Ureter (tissue), 1 donor: Measurements from ENCODE around the gene POU5F2. TPM values are rescaled to one million over a fixed set of nuclear protein-coding genes. Genes with fewer than 3 reads are reported as not detected.

ENCODE experiments used
- DNase-seq: peaks from one replicate; pipeline ENCODE4 v3.0.0-alpha.2; 2020; ENCODE audit warnings: low spot score
- total RNA-seq: library from RNA; stranded (reverse); gene quantifications from one replicate; pipeline ENCODE4 v1.2.4, GENCODE V29; 2023
- donor health status: DM: yes; HTN: yes; CAD: no.

The POU5F2 gene
- total RNA-seq, 1 donor from 2014 or later: 4.9 TPM

- DNase-seq: no peak
Measured at GRCh38 chr5:93716453-93716852, 24.9 kb downstream of the POU5F2 start.

DNA sequence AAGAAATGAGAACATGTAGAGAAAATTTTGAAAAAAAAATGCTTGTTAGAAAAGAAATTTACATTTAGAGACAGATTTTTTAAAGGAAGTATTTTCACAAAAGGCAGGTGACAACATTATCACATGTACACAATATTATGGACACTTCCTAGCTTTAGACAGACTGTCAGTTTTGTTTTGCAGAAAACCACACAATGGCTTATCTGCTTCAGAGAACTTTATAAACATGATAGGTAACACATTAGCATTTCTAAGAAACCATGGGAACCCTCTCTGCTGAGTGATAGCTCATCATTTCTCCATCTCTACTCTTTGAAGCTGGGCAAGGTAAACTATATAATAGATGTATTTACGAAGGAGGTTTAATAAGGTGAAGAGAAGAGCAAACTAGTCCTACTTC, 25.6 kb downstream of the POU5F2 start:
- DNase-seq: no peak

DNA sequence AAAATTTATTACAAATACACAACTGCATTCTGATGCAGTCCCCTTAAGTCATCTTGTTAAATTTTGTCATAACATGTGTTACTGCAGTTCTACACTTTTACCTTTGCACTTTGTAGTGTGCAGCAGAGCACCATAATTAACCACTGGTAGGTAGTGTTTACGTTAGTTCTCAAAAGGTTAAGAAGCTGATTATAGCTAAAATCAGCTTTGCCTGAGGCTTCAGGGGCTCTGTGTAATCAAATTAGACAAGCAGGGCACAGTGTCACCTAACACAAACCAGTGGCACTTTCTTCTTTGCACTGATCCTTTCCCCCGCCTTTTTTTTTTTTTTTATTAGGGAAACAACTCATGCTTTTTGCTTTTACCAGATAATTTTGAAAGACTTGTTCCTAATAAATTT, 26.1 kb downstream of the POU5F2 start:
- DNase-seq: no peak

DNA sequence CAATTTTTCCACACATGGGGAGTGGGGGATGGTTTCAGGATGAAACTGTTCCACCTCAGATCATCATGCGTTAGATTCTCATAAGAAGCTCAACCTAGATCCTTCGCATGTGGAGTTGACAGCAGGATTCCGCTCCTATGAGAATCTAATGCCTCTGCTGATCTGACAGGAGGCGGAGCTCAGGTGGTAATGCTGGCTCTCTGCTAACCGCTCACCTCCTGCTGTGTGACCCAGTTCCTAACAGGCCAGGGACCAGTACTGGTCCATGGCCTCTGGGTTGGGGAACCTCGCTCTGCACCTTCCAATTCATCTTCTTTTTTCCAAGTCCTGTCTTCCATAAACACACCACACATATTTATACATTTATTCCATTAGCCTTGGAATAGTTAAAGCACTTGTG, 33.0 kb downstream of the POU5F2 start:
- no peak for DNase-seq

GRCh38 chr5:93705896-93706295, 35.5 kb downstream of the POU5F2 start:
- DNase-seq: no peak

- no peak for DNase-seq
Measured at GRCh38 chr5:93704996-93705395, 36.4 kb downstream of the POU5F2 start.

DNA sequence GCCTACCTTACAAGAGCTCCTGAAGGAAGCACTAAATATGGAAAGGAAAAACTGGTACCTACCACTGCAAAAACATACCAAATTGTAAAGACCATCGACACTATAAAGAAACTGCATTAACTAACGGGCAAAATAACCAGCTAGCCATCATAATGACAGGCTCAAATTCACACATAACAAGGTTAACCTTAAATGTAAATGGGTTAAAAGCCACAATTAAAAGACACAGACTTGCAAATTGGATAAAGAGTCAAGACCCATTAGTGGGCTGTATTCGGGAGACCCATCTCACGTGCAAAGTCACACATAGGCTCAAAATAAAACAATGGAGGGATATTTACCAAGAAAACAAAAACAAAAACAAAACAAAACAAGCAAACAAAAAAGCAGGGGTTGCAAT, 49.4 kb downstream of the POU5F2 start:
- DNase-seq: no peak

Other genes starting within 250 kb of the POU5F2 start
- gene NR2F1-AS1, start 160.4 kb downstream of the POU5F2 start, total RNA-seq: 18.8 TPM
- gene NR2F1, start 158.4 kb downstream of the POU5F2 start, total RNA-seq: 64.4 TPM